ENCODE measurements around the gene BCCIP.

BCCIP gene

GRCh38 chr10:125822878-125823662, at the start of gene BCCIP, which contains the start of gene UROS:
TSS of gene BCCIP (plus strand) at chr10:125823546. CDS start at chr10:125823558, 12 bp downstream.
TSS of gene UROS (minus strand) at chr10:125823258. CDS start at chr10:125816499, 6,759 bp downstream.
- DNase-seq (ENCODE audit: low read depth in 2 of 2): peak; percentile 81 to 85

DNA sequence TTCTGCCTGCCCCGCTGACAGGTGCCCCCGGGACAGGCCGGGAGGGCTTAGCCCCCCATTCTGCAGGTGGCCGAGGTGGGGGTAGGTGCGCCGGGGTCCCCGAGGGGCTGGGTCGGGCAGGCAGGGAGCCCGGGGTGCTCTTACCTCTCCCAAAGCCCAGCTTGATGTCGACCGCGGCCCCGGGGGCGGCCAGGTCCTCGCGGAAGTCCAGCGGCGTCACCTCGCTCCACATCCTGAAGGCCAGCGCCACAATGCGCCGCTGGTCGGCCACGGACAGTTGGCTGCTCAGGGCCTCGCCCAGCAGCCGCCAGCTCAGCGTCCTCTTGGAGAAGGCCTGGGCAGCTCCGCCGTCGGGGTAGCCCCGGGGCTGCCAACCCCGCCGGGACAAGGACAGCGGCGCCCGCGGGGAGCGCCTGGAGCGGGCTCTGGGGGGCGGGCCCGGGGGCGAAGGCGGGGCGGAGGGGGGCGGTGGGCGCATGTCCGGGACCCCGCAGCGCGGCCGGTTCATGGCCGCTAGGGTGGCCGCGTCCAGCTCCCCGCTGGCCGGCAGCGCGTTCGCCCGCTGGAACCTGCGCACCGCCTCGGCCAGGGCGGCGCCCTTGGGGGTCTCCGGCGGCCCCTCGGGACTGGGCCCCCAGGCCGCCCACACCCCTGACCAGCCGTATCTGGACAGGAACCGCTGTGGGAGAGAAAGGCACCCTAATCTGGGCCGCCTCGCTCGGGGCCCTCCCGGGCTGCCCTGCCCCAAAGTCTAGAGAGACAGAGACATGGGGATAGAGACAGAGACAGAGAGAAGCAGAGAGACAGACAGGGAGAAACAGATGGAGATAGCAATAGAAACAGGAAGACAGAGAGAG, 49.4 kb upstream of the BCCIP start:
- DNase-seq (ENCODE audit: low read depth in 2 of 2): no peak

DNA sequence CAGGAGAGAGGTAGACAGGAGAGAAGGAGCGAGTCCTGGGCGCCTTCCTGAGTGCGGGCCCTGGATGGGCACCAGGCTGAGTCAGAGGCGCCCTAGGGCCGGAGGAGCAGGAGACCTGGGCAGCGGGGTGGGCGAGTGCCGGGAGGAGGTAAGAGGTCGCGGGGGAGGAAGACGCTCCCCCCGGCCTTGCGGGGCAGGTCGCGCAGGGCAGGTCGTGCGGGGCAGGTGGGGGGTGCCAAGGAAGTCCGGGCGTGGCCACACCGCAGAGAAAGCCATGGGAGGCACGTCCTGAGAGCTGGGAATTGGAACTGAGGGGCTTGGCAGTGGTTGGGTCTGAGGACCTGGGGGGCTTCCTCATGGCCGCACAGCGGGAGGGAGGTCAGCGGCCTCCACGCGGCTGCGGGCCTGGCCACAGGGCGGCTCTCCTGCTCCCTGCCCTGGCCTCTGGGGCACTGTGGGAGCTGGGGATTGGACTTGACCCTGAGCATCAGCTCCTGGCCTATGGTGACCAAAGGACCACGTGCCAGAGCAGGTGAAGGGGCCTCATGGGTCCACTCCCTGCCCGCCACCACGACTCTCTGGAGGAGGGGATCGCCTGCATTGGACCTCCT, 48.7 kb upstream of the BCCIP start:
- no peak for DNase-seq (ENCODE audit: low read depth in 2 of 2)

DNA sequence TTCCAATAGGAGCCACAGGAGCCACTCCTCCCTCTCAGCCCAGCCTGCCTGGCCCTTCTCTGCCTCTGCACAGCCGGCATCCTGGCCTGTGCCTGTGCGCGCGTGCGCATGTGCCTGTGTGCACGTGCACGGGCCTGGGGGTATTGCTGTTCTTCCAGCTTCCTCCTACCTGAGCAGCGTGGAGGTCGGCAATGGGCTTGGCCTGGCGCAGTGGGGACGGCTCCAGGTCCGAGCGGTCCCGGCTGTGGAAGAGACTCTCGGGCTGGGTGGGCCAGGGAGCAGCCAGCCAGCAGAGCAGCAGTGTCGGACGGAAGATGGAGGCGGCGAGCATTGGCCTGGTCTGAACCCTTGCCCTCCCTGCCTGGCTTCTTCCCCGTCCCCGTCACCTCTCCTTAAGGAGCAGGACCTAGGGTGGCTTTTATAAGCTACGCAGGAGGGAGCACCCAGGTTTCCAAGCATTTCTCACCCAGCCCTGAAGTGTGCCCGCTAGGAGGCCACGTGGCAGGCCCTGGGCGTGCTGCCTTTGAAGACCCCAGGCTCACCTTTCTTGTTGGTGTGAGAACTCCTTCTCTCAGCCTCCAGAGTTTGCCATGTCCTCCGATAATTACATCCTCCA, 47.7 kb upstream of the BCCIP start, which contains the start of gene MMP21:
MMP21 (minus strand) TSS at position 331 of the 616 bp plus-strand sequence; CDS start at position 331, 0 bp downstream.
- DNase-seq (ENCODE audit: low read depth in 2 of 2): no peak

- DNase-seq (ENCODE audit: low read depth in 2 of 2): no peak
Measured at GRCh38 chr10:125777806-125778205, 45.5 kb upstream of the BCCIP start.

DNA sequence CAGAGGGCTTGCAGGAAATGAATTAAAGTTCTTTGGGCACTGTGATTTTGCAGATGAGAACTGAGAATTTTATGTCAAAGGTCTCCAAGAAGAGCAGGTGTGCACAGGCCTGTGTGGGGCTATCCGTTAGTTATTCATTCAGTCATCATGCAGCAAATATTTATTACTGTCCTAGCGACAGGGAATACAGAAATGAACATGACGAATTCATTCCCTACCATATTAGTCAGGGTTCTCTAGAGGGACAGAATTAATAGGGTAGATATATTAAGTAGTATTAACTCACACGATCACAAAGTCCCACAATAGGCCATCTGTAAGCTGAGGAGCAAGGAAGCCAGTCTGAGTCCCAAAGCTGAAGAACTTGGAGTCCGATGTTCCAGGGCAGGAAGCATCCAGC, 44.8 kb upstream of the BCCIP start:
- DNase-seq (ENCODE audit: low read depth in 2 of 2): no peak

DNA sequence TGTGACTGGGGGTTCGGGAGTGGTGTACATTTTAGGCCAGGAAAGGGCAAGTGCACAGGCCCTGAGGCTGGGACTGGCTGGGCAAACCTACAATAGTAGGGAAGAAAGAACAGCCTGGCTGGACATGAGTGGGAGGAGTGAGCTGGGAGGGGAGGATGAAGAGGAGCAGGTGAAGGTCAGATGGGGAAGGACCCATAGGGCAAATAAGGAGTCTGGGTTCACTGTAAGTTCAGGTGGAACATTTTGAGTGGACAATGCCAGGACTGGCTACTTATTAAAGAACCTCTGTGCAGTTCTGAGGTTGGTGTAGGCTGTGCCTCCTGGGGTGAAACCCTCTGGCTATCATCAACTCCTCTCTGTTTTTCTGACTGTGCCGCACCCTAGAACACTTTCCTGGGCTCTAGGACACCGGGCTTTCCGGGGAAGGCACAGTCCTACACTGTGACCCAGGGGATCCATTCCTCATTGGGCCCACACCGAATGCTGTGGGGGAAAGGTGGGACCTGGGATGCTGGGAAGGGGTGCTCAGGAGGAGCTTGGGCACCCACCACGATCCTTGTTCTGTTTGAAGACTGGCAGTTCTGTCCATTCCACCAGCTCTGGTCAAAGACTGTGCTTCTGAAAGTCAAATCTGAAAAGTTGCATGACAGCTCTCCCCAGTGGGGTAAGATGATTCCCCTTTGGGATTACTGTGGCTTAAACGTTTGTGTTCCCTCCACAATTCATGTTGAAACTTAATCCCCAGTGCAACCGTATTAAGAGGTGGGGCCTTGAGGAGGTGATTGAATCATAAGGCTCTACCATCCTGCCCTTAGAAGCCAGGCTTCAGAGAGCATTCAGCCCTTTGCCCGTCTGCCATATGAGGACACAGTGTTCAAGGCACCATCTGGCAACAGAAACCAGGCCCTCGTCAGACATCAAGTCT, 43.7 kb upstream of the BCCIP start:
- no peak for DNase-seq (ENCODE audit: low read depth in 2 of 2)

DNA sequence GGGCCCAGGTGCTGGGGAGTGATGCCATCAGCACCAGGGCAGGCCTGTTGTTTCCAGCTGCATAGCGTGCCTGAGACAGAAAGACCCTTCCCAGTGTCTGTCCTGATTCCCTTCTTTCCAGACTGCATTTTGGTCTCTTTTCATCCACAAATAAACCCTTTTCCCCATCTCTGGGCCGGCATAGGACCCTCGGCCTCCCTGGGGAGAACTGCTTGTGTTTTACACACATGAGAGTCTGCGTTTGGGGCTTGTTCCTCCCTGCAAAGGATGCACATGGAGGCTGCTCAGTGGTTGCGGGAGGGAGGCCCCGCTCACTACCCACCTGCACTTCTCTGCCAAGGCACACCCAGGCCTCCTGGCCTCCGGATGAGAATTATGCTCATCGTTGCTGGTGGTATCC, 42.0 kb upstream of the BCCIP start:
- DNase-seq (ENCODE audit: low read depth in 2 of 2): no peak

DNA sequence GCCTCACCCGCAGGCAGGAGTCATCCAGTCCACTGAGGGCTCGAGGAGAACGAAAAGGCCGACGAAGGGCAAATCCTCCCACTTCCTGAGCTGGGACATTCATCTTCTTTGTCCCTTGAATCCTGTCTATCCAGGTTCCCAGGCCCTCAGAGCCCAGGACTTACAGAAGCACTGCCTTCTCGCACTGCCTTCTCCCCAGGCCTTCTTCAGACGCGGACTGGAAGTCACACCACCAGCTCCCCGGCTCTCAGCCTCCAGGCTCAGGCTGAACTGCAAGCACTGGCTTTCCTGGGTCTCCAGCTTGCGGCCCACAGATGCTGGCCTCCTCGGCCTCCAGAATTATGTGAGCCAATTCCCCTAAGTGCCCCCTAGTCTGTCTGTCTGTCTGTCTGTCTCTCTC, 41.3 kb upstream of the BCCIP start:
- DNase-seq (ENCODE audit: low read depth in 2 of 2): no peak

DNA sequence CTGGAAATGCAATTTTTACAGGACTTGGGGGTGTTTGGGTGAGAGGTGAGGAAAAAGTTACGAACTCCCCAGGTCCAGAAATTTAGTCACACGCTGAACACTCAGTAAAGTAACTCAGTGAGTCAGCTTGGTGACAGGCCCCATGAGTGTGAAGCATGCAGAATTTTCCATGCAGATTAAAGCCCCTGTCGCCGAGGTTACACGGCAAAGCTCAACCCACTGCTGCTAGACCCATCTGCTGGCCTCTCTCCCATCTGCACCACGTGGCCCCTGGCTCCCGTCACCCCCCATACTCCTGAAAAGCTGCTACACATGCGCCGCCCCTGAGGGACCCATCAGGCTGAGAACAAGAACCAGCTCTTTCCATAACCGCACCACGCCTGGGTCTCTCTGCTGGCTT, 40.7 kb upstream of the BCCIP start:
- no peak for DNase-seq (ENCODE audit: low read depth in 2 of 2)

- no peak for DNase-seq (ENCODE audit: low read depth in 2 of 2)
Measured at GRCh38 chr10:125783408-125783807, 39.9 kb upstream of the BCCIP start.

DNA sequence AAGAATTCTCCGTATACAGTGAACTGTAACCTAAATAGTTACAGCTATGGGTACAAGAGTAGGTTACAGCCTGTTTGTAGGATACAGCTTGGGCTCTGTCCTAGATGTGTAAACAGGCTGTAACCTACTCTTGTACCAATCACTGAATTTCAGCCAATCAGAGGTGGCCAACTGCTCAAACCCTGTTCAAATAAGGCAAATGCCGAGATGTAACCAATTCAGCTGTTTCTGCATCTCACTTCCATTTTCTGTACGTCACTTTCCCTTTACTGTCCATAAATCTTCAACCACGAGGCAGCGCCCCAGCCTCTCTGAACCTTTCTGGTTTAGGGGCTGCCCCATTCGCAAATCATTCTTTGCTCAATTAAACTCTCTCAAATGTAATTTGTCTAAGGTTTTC, 39.4 kb upstream of the BCCIP start:
- DNase-seq (ENCODE audit: low read depth in 2 of 2): no peak

DNA sequence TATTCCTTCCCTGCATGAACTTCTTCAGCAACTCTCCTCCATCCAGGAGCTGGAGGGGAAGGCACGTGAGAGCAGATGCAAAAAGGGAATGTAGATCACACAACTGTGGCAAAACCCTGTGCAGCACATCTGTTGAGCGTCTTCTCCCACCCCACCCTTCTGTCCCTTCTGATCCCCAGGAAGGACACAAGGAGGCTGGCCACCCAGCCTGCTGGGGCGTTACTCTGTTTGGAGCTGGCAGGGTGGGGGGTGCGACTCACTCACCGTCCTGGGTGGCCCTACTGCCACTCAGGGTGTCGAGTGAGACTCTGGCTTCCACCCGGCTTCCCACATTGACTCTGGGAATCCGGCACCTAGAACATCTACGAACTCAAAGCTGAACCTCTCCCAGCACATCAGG, 37.6 kb upstream of the BCCIP start:
- no peak for DNase-seq (ENCODE audit: low read depth in 2 of 2)

- no peak for DNase-seq (ENCODE audit: low read depth in 2 of 2)
Measured at GRCh38 chr10:125788156-125789034, 35.0 kb upstream of the BCCIP start.

GRCh38 chr10:125792342-125793300, 30.7 kb upstream of the BCCIP start:
- no peak for DNase-seq (ENCODE audit: low read depth in 2 of 2)

DNA sequence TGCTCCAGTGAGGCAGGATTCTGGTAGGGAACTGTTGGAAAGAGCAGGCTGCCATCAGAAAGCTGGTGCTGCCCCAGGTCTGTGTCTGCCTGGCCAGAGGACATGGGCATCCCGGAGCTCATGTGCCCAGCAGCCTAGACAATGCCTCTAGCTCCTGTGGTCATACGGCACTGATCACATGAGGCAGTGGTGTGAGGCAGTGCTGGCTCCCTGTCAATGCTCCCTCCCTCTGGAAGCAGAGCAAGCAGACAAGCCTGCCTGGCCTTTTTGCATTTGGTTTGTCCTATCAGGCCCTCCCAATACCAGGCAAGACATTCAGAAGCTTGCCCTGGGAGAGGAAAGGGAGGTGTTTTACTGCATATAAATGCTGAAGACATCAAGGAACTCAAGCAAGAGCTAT, 28.2 kb upstream of the BCCIP start:
- no peak for DNase-seq (ENCODE audit: low read depth in 2 of 2)

- DNase-seq (ENCODE audit: low read depth in 2 of 2): no peak
Measured at GRCh38 chr10:125795637-125796190, 27.6 kb upstream of the BCCIP start.

DNA sequence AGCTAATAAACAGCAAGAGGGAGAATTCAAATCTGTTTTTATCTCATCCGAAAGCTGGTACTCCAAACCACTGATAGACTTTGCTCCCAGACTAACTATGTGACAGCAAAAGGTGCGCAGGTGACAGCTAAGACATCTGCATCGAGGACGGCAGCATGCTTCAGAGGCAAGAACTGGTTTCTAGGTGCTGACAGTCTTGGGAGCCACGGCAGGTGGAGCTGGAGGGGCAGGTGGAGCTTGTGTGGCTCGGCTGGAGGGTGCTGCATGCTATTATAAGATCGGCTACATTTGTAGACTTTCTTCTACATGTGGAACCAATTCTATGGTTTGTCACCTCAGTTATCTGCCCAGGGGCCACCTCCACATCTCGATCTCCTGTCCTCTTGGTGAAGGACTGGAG, 25.9 kb upstream of the BCCIP start:
- no peak for DNase-seq (ENCODE audit: low read depth in 2 of 2)
